Stimulated activated CD8-positive, alpha-beta memory T cell treated with anti-CD3 and anti-CD28 coated beads, Interleukin-15, amount 100 ng/mL, for 1 hour (primary cell): Measurements from ENCODE around the gene SLC1A2.

Source experiments
- DNase-seq: peaks from one replicate; pipeline ENCODE4 v3.0.0-alpha.2; 2020; ENCODE audit warnings: low read depth

SLC1A2 gene

GRCh38 chr11:35419184-35419829 lies at the start of gene SLC1A2:
SLC1A2 (minus strand) TSS chr11:35419558; CDS start chr11:35418966, 592 bp downstream.
- no peak for DNase-seq

GRCh38 chr11:35466058-35466457 lies 46.7 kb upstream of the SLC1A2 start:
- DNase-seq, result no peak

GRCh38 chr11:35464308-35464707 lies 45.0 kb upstream of the SLC1A2 start:
- no peak for DNase-seq

- no peak for DNase-seq
Observed at GRCh38 chr11:35463331-35463751, 44.0 kb upstream of the SLC1A2 start.

GRCh38 chr11:35461917-35462538 lies 42.7 kb upstream of the SLC1A2 start:
- no peak for DNase-seq

GRCh38 chr11:35459489-35459888 lies 40.1 kb upstream of the SLC1A2 start:
- DNase-seq, result no peak

- DNase-seq, result no peak
Observed at GRCh38 chr11:35458846-35459245, 39.5 kb upstream of the SLC1A2 start.

GRCh38 chr11:35454362-35454761 lies 35.0 kb upstream of the SLC1A2 start:
- no peak for DNase-seq

GRCh38 chr11:35436581-35437250 lies 17.4 kb upstream of the SLC1A2 start:
- DNase-seq, result no peak

- DNase-seq, result no peak
Observed at GRCh38 chr11:35433588-35433987, 14.2 kb upstream of the SLC1A2 start.

- no peak for DNase-seq
Observed at GRCh38 chr11:35432464-35432863, 13.1 kb upstream of the SLC1A2 start.

GRCh38 chr11:35427071-35427470 lies 7.7 kb upstream of the SLC1A2 start:
- no peak for DNase-seq

- DNase-seq, result no peak
Observed at GRCh38 chr11:35426351-35426750, 7.0 kb upstream of the SLC1A2 start.

GRCh38 chr11:35425603-35426212 lies 6.3 kb upstream of the SLC1A2 start:
- no peak for DNase-seq

- no peak for DNase-seq
Observed at GRCh38 chr11:35424157-35424940, 5.0 kb upstream of the SLC1A2 start.

- no peak for DNase-seq
Observed at GRCh38 chr11:35420371-35420770, 1.0 kb upstream of the SLC1A2 start.

GRCh38 chr11:35419830-35420333 lies 524 bp upstream of the SLC1A2 start:
- DNase-seq, result no peak

- no peak for DNase-seq
Observed at GRCh38 chr11:35418282-35419183, 825 bp downstream of the SLC1A2 start.

- no peak for DNase-seq
Observed at GRCh38 chr11:35415487-35415886, 3.9 kb downstream of the SLC1A2 start.

GRCh38 chr11:35414776-35415175 lies 4.6 kb downstream of the SLC1A2 start:
- no peak for DNase-seq

- no peak for DNase-seq
Observed at GRCh38 chr11:35414311-35414710, 5.0 kb downstream of the SLC1A2 start.
